H9 (cell line): ENCODE results near the gene PPTC7. TPM values are rescaled to one million over a fixed set of nuclear protein-coding genes. Genes with fewer than 3 reads are reported as not detected.

Experiments used
- DNase-seq: peaks from one replicate; pipeline ENCODE4 v3.0.0-alpha.2; 2017
- H2AFZ ChIP-seq: one replicate; pipeline ENCODE4 v1.6.1; 2013; ENCODE audit warnings: mild to moderate bottlenecking, low read length, control low read depth, moderate library complexity
- H2AK5ac ChIP-seq: 2 replicates; pipeline ENCODE4 v1.6.1; 2013; ENCODE audit warnings: low read length, control low read depth, mixed read lengths; ENCODE audit not compliant: insufficient read length
- H2BK120ac ChIP-seq: one replicate; pipeline ENCODE4 v1.6.1; 2013; ENCODE audit warnings: low read depth, mild to moderate bottlenecking, low read length, control low read depth, inconsistent platforms; ENCODE audit not compliant: poor library complexity, severe bottlenecking
- H2BK12ac ChIP-seq: 2 replicates; pipeline ENCODE4 v1.6.1; 2013; ENCODE audit warnings: low read length, control low read depth, mixed read lengths, low read depth; ENCODE audit not compliant: insufficient read length
- H2BK15ac ChIP-seq: 2 replicates; pipeline ENCODE4 v1.6.1; 2013; ENCODE audit warnings: low read depth, low read length, control low read depth
- H2BK20ac ChIP-seq: one replicate; pipeline ENCODE4 v1.6.1; 2013; ENCODE audit warnings: low read depth, mild to moderate bottlenecking, low read length, control low read depth, inconsistent platforms; ENCODE audit not compliant: poor library complexity, severe bottlenecking
- H2BK5ac ChIP-seq: 2 replicates; pipeline ENCODE4 v1.6.1; 2013; ENCODE audit warnings: low read length, control low read depth, mixed read lengths; ENCODE audit not compliant: insufficient read length
- H3K14ac ChIP-seq: 2 replicates; pipeline ENCODE4 v1.6.1; 2013; ENCODE audit warnings: low read length, control low read depth; ENCODE audit not compliant: insufficient read depth
- H3K18ac ChIP-seq: 2 replicates; pipeline ENCODE4 v1.6.1; 2013; ENCODE audit warnings: low read depth, mild to moderate bottlenecking, mixed read lengths, low read length, control low read depth; ENCODE audit not compliant: insufficient read length
- H3K23ac ChIP-seq: 2 replicates; pipeline ENCODE4 v1.6.1; 2013; ENCODE audit warnings: low read length, control low read depth, mixed read lengths, low read depth; ENCODE audit not compliant: insufficient read length
- H3K23me2 ChIP-seq: 2 replicates; pipeline ENCODE4 v1.6.1; 2013; ENCODE audit warnings: low read depth, mild to moderate bottlenecking, mixed read lengths, low read length, control low read depth; ENCODE audit not compliant: insufficient read length, poor library complexity, severe bottlenecking
- H3K27ac ChIP-seq: 2 replicates; pipeline ENCODE4 v1.5.1; 2013; ENCODE audit warnings: low read length, control low read depth, mixed read lengths, low read depth; ENCODE audit not compliant: insufficient read length
- H3K27me3 ChIP-seq: 2 replicates; pipeline ENCODE4 v1.6.1; 2013; ENCODE audit warnings: low read length, control low read depth, inconsistent platforms; ENCODE audit not compliant: insufficient read depth
- H3K4ac ChIP-seq: 2 replicates; pipeline ENCODE4 v1.6.1; 2013; ENCODE audit warnings: low read depth, mild to moderate bottlenecking, control low read depth, inconsistent platforms, low read length, moderate library complexity
- H3K4me1 ChIP-seq: 2 replicates; pipeline ENCODE4 v1.6.1; 2013; ENCODE audit warnings: low read length, control low read depth, inconsistent platforms; ENCODE audit not compliant: insufficient read depth
- H3K4me2 ChIP-seq: 2 replicates; pipeline ENCODE4 v1.6.1; 2013; ENCODE audit warnings: low read length, control low read depth, mixed read lengths; ENCODE audit not compliant: insufficient read length, insufficient read depth
- H3K56ac ChIP-seq: 2 replicates; pipeline ENCODE4 v1.6.1; 2013; ENCODE audit warnings: low read depth, mild to moderate bottlenecking, mixed read lengths, low read length, control low read depth; ENCODE audit not compliant: insufficient read length
- H3K79me1 ChIP-seq: 2 replicates; pipeline ENCODE4 v1.6.1; 2013; ENCODE audit warnings: low read depth, mild to moderate bottlenecking, moderate library complexity, low read length, control low read depth, inconsistent platforms; ENCODE audit not compliant: insufficient read depth, poor library complexity, severe bottlenecking
- H3K79me2 ChIP-seq: 2 replicates; pipeline ENCODE4 v1.6.1; 2013; ENCODE audit warnings: low read length, control low read depth, inconsistent platforms; ENCODE audit not compliant: insufficient read depth
- H3K9ac ChIP-seq: 2 replicates; pipeline ENCODE4 v1.6.1; 2013; ENCODE audit warnings: low read length, control low read depth, mixed read lengths; ENCODE audit not compliant: insufficient read length; ENCODE audit errors: extremely low read depth
- H3K9me3 ChIP-seq: one replicate; pipeline ENCODE4 v1.6.1; 2013; ENCODE audit warnings: low read depth, low read length, inconsistent platforms; ENCODE audit not compliant: control insufficient read depth
- H3T11ph ChIP-seq: one replicate; pipeline ENCODE4 v1.6.1; 2013; ENCODE audit warnings: mild to moderate bottlenecking, low read length, control low read depth, inconsistent platforms
- H4K20me1 ChIP-seq: one replicate; pipeline ENCODE4 v1.6.1; 2013; ENCODE audit not compliant: control insufficient read depth, insufficient read length, insufficient read depth
- H4K5ac ChIP-seq: 2 replicates; pipeline ENCODE4 v1.6.1; 2013; ENCODE audit warnings: low read depth, mild to moderate bottlenecking, mixed read lengths, low read length, control low read depth; ENCODE audit not compliant: insufficient read length
- H4K8ac ChIP-seq: replicated peaks from 2 replicates; pipeline ENCODE4 v1.6.1; 2013; ENCODE audit warnings: low read length, control low read depth, mixed read lengths, low read depth; ENCODE audit not compliant: insufficient read length
- H4K91ac ChIP-seq: 2 replicates; pipeline ENCODE4 v1.6.1; 2013; ENCODE audit warnings: low read depth, mild to moderate bottlenecking, moderate library complexity, mixed read lengths, low read length, control low read depth; ENCODE audit not compliant: insufficient read length
- H3K27ac Mint-ChIP-seq, 3 experiments: 2 replicates in 2 of 3; 3 replicates in 1 of 3; pipeline ENCODE4 v1.8.0; 2020 to 2021; ENCODE audit warnings: mixed read lengths in 3 of 3, mild to moderate bottlenecking in 1 of 3, moderate library complexity in 1 of 3
- H3K27me3 Mint-ChIP-seq: 2 replicates; pipeline ENCODE4 v1.8.0; 2021; ENCODE audit warnings: low read depth, mild to moderate bottlenecking, moderate library complexity, mixed read lengths
- H3K36me3 Mint-ChIP-seq, 3 experiments: 2 replicates in 2 of 3; 3 replicates in 1 of 3; pipeline ENCODE4 v1.8.0; 2020 to 2021; ENCODE audit warnings: low read depth in 3 of 3, mixed read lengths in 3 of 3; ENCODE audit not compliant: insufficient read depth in 1 of 3
- H3K4me1 Mint-ChIP-seq, 2 experiments: 2 replicates each; pipeline ENCODE4 v1.8.0; 2020; ENCODE audit warnings: mixed read lengths in 2 of 2
- H3K4me3 Mint-ChIP-seq, 2 experiments: 2 replicates in 1 of 2; 3 replicates in 1 of 2; pipeline ENCODE4 v1.8.0; 2020 to 2021; ENCODE audit warnings: mild to moderate bottlenecking in 2 of 2, mixed read lengths in 2 of 2, moderate library complexity in 1 of 2
- H3K9me3 Mint-ChIP-seq, 2 experiments: 2 replicates in 1 of 2; 3 replicates in 1 of 2; pipeline ENCODE4 v1.8.0; 2020; ENCODE audit warnings: mild to moderate bottlenecking in 2 of 2, mixed read lengths in 2 of 2, moderate library complexity in 1 of 2
- WGBS: extraction: QIAGEN DNeasy Blood & Tissue Kit; methylation state at CpG from one replicate; pipeline ENCODE4 v1.1.7; 2013; ENCODE audit warnings: missing lambda C conversion rate, low lambda C conversion rate, mixed read lengths; ENCODE audit not compliant: insufficient read length; ENCODE audit errors: extremely low coverage; 5-methylcytosine and 5-hydroxymethylcytosine counted together
- total RNA-seq: library from RNA; stranded (reverse); gene quantifications from 2 replicates; pipeline ENCODE4 v1.2.1, GENCODE V29; 2021
- TF ChIP-seq, protein P1 (sequence below): fragments of 200-600 bp; sonication (generic); conservative IDR thresholded peaks from 3 replicates; pipeline ENCODE4 v1.8.0; 2021; ENCODE audit warnings: antibody characterized with exemption, mild to moderate bottlenecking

The PPTC7 gene
- total RNA-seq, 1 experiment from 2014 or later = 15.8 TPM

DNA sequence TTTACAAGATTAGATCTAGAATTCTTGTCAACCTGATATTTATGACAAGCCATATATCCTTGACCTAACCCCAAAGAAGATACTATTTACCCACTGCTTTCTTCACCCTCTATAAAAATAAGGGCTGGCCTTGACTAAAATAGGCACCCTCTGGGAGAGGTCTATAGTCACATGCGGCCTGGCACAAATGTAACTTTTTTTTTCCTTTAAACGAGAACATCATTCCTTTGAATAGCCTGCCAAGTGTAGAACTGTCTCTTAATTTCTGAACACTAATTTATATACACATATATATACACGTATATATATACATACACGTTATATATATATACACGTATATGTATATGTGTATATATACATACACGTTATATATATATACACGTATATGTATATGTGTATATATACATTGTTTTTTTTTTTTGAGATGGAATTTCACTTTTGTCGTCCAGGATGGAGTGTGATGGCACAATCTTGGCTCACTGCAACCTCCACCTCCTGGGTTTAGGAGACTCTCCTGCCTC lies 18.6 kb downstream of the PPTC7 start:
- H3K27ac ChIP-seq = no peak overlapping the region

More for the DNA sequence above, 18.6 kb downstream of the PPTC7 start:
- no peak overlapping the region for H3K14ac ChIP-seq
- H3K4me1 Mint-ChIP-seq = peaks cover 4 to 11% of the 10 kb centered on the region in 2 experiments
- H3K4me3 Mint-ChIP-seq = no peak overlapping the region
- no peaks in the 10 kb centered on the region for H3K4me1 ChIP-seq
- H2BK5ac ChIP-seq = no peak overlapping the region
- H4K91ac ChIP-seq = no peak overlapping the region
- peaks cover 7% of the 10 kb centered on the region; the same call in 1 of the 2 replicates for H3K79me2 ChIP-seq
- H3K56ac ChIP-seq = no peak overlapping the region
- H3K79me1 ChIP-seq = peaks cover 5% of the 10 kb centered on the region
- H3T11ph ChIP-seq = no peak overlapping the region
- no peak overlapping the region for H2BK120ac ChIP-seq
- no peak overlapping the region for H3K9ac ChIP-seq
- no peak overlapping the region for H2AFZ ChIP-seq
- no peak overlapping the region for H3K23ac ChIP-seq
- no peak overlapping the region for H4K5ac ChIP-seq
- H4K8ac ChIP-seq = no peak overlapping the region
- no peak overlapping the region for H2BK12ac ChIP-seq
- H3K23me2 ChIP-seq = no peaks in the 10 kb centered on the region
- DNase-seq = no peak
- H3K27ac Mint-ChIP-seq = no peak overlapping the region
- H2BK20ac ChIP-seq = no peak overlapping the region
- H2BK15ac ChIP-seq = no peak overlapping the region
- H3K18ac ChIP-seq = no peak overlapping the region
- no peaks in the 10 kb centered on the region for H4K20me1 ChIP-seq
- H3K27me3 Mint-ChIP-seq = no peaks in the 10 kb centered on the region
- no peaks in the 10 kb centered on the region for H3K9me3 ChIP-seq
- peaks cover 5 to 8% of the 10 kb centered on the region in 2 experiments; a peak in 3 of 5 replicates for H3K9me3 Mint-ChIP-seq
- H3K4ac ChIP-seq = no peak overlapping the region
- TF ChIP-seq, protein P1, sequence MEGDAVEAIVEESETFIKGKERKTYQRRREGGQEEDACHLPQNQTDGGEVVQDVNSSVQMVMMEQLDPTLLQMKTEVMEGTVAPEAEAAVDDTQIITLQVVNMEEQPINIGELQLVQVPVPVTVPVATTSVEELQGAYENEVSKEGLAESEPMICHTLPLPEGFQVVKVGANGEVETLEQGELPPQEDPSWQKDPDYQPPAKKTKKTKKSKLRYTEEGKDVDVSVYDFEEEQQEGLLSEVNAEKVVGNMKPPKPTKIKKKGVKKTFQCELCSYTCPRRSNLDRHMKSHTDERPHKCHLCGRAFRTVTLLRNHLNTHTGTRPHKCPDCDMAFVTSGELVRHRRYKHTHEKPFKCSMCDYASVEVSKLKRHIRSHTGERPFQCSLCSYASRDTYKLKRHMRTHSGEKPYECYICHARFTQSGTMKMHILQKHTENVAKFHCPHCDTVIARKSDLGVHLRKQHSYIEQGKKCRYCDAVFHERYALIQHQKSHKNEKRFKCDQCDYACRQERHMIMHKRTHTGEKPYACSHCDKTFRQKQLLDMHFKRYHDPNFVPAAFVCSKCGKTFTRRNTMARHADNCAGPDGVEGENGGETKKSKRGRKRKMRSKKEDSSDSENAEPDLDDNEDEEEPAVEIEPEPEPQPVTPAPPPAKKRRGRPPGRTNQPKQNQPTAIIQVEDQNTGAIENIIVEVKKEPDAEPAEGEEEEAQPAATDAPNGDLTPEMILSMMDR = no peak
- H3K36me3 Mint-ChIP-seq = peaks cover 3 to 5% (median 3%) of the 10 kb centered on the region in 3 experiments; a peak in 6 of 7 replicates
- no peak overlapping the region for H3K4me2 ChIP-seq
- WGBS = 100% methylated on average over 2 of the region's 8 CpGs
- no peaks in the 10 kb centered on the region for H3K27me3 ChIP-seq
- no peak overlapping the region for H2AK5ac ChIP-seq
